ENCODE results near the gene TTLL11. TPM values are rescaled to one million over a fixed set of nuclear protein-coding genes. Genes with fewer than 3 reads are reported as not detected.

The TTLL11 gene
- total RNA-seq, 6 experiments from 2014 or later = 3.2 to 5.2 (median 4.1) TPM

DNA sequence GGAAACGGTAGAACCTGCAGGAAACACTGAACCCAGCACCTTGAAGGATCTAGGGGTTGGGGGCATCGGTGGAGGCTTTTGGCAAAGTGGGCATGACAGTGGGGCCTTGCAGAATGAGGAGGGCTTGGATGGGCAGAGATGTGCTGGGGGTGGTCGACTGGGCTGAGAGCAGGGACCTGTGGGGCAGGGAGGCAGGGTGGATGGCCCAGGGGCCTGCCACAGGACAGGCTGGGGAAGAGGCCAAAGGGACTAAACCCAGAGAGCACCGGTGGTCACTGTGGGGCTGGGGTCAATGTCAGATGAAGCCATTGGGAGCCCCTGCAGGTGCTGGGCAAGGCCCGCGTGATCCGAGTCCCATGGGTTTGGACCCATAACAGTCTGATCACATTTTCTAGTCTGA, 266.4 kb downstream of the TTLL11 start:
- ATAC-seq (no peak), DNase-seq (no peak)
- no peaks in the 10 kb centered on the region for H3K36me3 ChIP-seq
- 65% methylated on average over 3 of the region's 7 CpGs for WGBS (ENCODE audit: insufficient coverage, low coverage, low lambda C conversion rate, missing lambda C conversion rate)
- H3K27me3 ChIP-seq = no peaks in the 10 kb centered on the region
- H3K4me1 ChIP-seq = no peaks in the 10 kb centered on the region
- H3K4me3 ChIP-seq = no peak overlapping the region
- H3K9me3 ChIP-seq = no peaks in the 10 kb centered on the region
- intact Hi-C loops (cut with DNase I) = no loop called here
- TF ChIP-seq, protein P1, sequence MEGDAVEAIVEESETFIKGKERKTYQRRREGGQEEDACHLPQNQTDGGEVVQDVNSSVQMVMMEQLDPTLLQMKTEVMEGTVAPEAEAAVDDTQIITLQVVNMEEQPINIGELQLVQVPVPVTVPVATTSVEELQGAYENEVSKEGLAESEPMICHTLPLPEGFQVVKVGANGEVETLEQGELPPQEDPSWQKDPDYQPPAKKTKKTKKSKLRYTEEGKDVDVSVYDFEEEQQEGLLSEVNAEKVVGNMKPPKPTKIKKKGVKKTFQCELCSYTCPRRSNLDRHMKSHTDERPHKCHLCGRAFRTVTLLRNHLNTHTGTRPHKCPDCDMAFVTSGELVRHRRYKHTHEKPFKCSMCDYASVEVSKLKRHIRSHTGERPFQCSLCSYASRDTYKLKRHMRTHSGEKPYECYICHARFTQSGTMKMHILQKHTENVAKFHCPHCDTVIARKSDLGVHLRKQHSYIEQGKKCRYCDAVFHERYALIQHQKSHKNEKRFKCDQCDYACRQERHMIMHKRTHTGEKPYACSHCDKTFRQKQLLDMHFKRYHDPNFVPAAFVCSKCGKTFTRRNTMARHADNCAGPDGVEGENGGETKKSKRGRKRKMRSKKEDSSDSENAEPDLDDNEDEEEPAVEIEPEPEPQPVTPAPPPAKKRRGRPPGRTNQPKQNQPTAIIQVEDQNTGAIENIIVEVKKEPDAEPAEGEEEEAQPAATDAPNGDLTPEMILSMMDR (IDR thresholded peaks at IDR 0.05) = no peak
- TF ChIP-seq POLR2A (IDR thresholded peaks at IDR 0.05) = no peak
- H3K27ac ChIP-seq = no peak overlapping the region

DNA sequence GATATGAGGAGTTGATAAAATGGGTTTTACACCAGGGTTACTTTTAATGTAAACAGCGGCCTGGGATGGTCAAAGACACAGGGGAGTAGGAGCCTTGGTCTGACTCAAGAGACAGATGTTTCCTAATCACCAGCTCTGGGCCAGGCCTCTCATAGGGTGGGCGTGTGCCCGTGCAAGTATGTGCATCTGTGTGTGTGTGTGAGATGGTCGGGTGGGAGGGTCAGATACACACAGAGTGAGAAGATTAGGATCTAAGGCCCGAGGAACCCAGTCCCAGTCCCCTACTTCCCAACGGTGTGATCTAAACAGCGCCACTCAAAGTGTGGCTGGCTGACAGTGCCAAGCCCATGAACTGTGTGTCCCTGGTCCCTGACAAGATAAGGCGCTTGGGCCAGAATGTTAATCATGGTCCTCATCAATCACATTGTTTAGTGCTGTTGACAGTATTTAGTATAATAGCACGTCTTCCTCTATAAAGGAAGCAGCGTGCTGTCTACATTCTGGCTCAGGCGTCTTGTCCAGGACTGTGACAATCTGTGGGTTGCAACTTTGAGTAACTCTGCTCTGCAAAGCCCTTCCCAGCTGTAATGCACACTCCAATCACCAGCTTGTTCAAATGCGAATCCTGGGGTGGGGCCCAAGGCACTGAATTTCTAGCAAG, 267.9 kb downstream of the TTLL11 start:
- no peak for DNase-seq
- Histone ChIP-seq H3K36me3 (no peaks in the 10 kb centered on the region), H3K27me3 (no peaks in the 10 kb centered on the region), H3K4me1 (no peaks in the 10 kb centered on the region), H3K27ac (no peak overlapping the region), H3K4me3 (no peak overlapping the region), H3K9me3 (no peaks in the 10 kb centered on the region)
- TF ChIP-seq, protein P1 (IDR thresholded peaks at IDR 0.05) = no peak
- TF ChIP-seq POLR2A (IDR thresholded peaks at IDR 0.05) = no peak
- 88% methylated on average over 5 of the region's 12 CpGs for WGBS (ENCODE audit: insufficient coverage, low coverage, low lambda C conversion rate, missing lambda C conversion rate)
- intact Hi-C loops (cut with DNase I) = no loop called here
- ATAC-seq = no peak

DNA sequence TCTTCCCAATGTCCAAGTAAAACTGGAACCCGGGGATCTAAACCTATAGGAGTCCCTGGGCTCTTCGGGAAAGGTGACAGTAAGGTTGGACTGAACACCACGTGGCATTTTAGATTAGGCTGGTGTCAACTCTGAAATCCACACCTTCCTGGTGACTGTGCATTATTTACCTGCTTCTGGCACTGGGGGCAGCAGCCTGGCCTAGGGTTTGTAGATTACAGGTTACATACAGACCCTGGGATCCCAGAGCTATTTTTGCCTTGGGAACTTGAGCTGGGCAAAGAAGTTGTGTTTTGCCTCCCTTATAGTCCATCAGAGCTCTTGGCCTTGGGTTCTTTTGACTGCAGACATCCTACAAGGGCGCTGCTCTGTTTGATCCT, 268.5 kb downstream of the TTLL11 start:
- WGBS (ENCODE audit: insufficient coverage, low coverage, low lambda C conversion rate, missing lambda C conversion rate) = 83% methylated on average over 1 of the region's 4 CpGs
- intact Hi-C loops (cut with DNase I) = no loop called here
- H3K4me1 ChIP-seq = no peaks in the 10 kb centered on the region
- DNase-seq (no peak), ATAC-seq (no peak)
- H3K27ac ChIP-seq = no peak overlapping the region
- TF ChIP-seq POLR2A (IDR thresholded peaks at IDR 0.05) = no peak
- TF ChIP-seq, protein P1 (IDR thresholded peaks at IDR 0.05) = no peak
- no peaks in the 10 kb centered on the region for H3K27me3 ChIP-seq
- H3K36me3 ChIP-seq = no peaks in the 10 kb centered on the region
- H3K4me3 ChIP-seq = no peak overlapping the region
- H3K9me3 ChIP-seq = no peaks in the 10 kb centered on the region

DNA sequence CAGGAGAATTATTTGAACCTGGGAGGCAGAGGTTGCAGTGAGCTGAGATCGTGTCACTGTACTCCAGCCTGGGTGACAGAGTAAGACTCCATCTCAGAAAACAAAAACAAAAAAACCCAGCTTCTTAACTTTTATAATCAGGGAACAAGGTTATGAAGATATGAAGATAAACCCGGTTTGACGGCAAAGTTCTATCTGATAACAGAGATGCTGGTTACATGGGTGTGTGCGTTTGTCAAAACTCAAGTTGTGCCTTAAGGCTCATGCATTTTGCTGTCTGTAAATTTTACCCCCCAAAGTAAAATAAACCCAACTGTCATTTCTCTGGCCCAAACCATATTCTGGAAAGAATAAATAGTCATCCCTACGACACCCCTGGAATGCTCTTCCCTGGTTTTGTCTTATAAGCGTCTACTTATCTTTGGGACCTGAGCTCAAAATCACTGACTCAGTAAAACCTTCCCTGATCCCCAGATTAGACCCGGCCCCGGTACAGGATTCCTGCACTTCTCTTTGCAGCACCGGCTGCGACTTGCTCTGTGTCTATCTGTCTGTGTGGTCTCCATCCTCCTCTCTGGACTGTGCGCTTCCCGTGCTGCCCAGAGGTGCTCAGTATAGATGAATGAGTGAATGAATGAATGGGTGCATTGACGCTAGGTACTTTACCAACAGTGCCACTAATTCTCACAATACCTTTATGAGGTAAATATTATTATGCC, 269.5 kb downstream of the TTLL11 start:
- WGBS (ENCODE audit: insufficient coverage, low coverage, low lambda C conversion rate, missing lambda C conversion rate) = 91% methylated on average over 11 of the region's 13 CpGs
- Histone ChIP-seq H3K27ac (no peak overlapping the region), H3K4me3 (no peak overlapping the region), H3K36me3 (no peaks in the 10 kb centered on the region), H3K27me3 (no peaks in the 10 kb centered on the region), H3K4me1 (no peaks in the 10 kb centered on the region), H3K9me3 (no peaks in the 10 kb centered on the region)
- TF ChIP-seq, protein P1 (IDR thresholded peaks at IDR 0.05) = no peak
- DNase-seq (no peak), ATAC-seq (no peak)
- intact Hi-C loops (cut with DNase I) = no loop called here

All from right lobe of liver (tissue), 6 donors.